UCSD-AML1 (cell line): ENCODE results near the gene IL1RAPL1.

Experiments
- DNase-seq: peaks from one replicate; lab custom pipeline; 2025; ENCODE audit not compliant: unreplicated experiment; lab: John Stamatoyannopoulos, UW

The IL1RAPL1 gene

DNA sequence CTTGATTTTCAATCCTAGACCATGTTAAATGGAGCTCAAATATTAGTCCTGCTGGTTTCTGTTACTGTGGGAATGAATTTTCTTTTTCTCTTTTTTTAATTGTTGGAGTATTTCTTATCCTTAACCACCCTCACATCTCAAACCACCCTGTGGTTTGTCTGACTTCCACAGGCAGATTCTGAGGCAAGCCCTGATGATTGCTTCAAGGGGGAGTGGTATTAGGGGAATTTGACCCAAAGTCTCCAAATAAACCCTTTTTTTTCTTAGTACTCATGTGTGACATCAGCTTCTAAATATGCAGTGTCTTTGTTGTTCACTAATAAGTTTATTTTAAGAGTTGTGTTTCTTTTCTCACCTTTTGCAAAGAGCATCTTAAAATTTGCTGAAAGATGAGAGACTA, 810.3 kb downstream of the IL1RAPL1 start:
- DNase-seq: no peak

DNA sequence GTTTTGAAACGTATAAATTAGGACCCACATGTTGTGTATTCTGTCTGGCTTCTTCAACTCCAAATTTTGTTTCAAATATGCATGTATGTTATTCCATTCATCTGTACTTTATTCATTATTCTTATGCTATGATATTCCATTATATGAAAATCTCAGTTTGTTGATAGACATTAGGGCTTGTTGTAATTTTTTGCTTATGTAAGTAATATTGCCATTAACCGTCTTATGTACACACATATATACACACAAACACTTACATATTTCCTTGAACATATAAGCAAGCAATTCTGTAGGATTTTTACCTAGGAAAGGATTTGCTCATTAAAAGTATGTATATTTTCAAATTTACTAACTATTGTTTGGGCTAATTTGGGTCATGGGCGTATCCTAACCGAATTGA, 820.1 kb downstream of the IL1RAPL1 start:
- DNase-seq: no peak

- no peak for DNase-seq
Observed at GRCh38 chrX:29419774-29420553, 832.7 kb downstream of the IL1RAPL1 start.

DNA sequence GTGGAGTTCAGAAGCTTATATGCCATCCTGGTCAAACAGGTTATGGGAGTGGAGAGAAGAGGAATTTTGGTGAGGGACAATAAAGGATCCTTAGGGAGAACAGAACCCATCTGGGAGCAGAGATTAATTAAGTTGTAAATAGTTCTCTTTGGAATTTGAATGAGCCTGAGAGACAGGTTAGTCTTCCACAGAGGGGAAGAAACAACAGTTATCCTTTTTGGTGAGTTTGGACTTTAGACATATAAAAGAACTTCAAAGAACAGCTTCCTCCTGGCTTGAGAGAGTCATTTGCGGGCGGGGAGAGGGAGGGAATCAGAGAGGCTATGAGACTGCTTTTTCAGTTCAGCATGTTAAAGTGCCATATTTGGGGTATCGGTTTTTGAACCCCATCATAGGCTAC, 834.8 kb downstream of the IL1RAPL1 start:
- no peak for DNase-seq

- no peak for DNase-seq
Observed at GRCh38 chrX:29431895-29432294, 844.6 kb downstream of the IL1RAPL1 start.

DNA sequence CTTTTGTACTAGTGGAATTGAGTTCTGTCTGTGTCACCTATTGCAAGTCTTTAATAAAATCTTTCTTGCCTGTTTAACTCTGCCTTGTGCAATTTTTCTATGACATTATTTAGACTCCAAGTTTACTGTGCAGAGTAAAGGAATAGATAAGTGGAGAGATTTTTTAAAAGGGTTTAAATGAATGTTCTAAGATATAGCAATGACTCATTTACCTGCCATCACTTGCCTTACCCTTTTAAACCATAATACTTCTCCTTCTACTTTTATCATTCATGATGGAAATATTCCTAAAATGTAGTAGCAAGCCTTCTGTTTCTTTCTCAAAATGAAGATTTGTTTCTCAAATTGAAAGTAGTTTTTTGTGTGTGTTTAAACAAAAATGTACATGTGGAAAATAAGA, 845.3 kb downstream of the IL1RAPL1 start:
- no peak for DNase-seq

DNA sequence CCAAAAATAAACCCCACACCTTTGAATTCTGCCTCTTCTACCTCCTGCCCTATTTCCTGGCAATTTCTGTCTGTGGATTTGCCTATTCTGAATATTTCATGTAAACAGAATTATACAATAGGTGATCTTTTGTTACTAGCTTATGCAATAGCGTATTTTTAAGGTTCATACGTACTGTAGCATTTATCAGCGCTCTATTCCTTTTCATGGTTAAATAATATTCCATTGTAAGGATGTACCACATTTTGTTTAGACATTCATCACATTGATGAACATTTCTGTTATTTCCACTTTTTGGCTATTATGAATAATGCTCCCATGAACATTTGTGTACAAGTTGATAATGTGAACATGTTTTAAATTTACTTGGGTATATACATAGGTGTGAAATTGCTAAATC, 847.7 kb downstream of the IL1RAPL1 start:
- no peak for DNase-seq

- no peak for DNase-seq
Observed at GRCh38 chrX:29435396-29435795, 848.1 kb downstream of the IL1RAPL1 start.

GRCh38 chrX:29447867-29448266, 860.6 kb downstream of the IL1RAPL1 start:
- DNase-seq: no peak

GRCh38 chrX:29453333-29453732, 866.1 kb downstream of the IL1RAPL1 start:
- DNase-seq: no peak

- no peak for DNase-seq
Observed at GRCh38 chrX:29455702-29456101, 868.5 kb downstream of the IL1RAPL1 start.

- no peak for DNase-seq
Observed at GRCh38 chrX:29461039-29461438, 873.8 kb downstream of the IL1RAPL1 start.

DNA sequence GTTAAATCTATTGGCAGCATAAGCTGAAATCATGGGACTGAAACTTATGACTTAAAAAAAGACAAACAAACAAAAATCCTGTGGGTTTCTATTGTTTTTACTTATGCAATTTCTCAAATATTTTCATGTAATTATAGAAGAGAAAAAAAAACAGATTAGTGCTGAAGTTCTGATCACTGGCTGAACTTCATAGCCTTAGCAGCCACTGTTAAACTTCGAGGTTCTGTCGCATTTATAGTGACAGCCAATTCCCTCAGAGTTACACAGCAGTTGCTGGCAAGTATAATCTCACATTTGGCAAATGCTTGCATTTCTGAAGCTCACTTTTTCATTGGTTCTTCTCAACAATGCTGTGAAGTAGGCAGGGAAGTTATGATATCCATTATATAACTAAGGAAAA, 879.2 kb downstream of the IL1RAPL1 start:
- DNase-seq: no peak

GRCh38 chrX:29468911-29469494, 881.8 kb downstream of the IL1RAPL1 start:
- DNase-seq: no peak

- DNase-seq: no peak
Observed at GRCh38 chrX:29470030-29470429, 882.8 kb downstream of the IL1RAPL1 start.

DNA sequence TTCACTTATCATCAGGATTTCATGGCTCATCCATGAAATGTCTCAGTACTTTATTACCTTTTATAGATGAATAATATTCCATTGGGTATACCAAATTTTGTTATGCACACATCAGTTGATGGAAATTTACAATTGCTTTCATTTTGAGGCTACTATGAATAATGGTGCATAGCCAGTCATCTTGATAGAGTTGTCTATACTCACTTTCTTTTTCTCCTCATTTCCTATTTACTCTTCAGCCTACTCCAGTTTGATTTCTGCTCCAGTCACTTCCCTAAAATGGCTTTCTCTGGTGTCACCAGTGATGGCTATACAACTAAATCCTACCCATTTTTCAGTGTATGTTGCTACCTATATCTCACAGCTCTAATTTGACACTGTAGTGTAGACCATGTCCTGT, 884.6 kb downstream of the IL1RAPL1 start:
- no peak for DNase-seq

DNA sequence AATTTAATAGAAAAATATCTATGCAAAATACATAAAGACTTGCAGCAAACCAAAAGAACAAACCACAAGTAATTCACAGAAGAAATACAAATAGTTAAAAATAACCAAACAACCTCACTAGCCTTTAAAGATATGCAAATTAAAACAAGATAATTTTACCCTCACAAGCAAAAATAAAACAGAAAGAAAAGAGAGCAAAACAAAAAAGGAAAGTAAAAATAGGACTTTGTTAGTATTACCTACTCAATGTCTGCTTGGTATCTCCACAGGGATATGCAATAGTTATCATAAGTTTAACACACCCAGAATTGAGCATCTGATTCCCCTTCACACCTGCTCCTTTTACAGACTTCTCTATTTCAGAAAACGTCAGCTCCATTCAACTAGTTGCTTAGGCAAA, 890.6 kb downstream of the IL1RAPL1 start:
- no peak for DNase-seq

DNA sequence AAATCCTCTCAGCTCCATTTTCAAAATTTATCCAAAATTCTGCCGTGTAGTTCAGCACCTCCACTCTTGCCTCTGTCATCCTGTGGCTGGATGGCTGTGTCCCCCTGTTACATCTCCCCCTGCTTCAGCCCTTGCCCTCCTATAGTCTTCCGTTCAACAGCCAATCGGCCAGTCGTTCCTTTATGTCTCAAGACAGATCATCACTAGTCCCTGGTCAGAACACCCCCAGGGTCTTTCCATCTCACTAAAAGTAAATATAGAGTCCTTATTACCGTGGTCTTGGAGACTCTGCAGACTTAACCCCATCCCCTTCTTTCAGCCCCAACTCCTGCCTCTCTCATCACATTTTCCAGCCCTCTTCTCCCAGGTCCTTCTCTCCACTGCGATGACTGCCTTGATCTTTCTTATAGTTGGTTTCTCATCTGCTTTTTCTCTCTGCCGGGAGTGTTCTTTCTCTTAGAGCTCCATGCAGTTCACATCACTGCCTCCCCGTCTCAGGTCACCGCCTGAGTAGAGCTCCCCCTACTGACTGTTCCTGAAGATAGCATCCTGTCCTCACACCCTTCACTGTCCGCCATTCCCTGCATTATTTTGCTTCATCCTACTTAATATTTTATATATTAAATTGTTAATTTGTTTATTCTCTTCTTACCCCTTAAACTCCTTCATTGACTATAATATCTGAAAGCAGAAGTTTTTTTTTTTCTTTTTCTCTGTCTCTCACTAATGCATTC, 891.3 kb downstream of the IL1RAPL1 start:
- peak; percentile 9 for DNase-seq

GRCh38 chrX:29487214-29487613, 900.0 kb downstream of the IL1RAPL1 start:
- DNase-seq: no peak

DNA sequence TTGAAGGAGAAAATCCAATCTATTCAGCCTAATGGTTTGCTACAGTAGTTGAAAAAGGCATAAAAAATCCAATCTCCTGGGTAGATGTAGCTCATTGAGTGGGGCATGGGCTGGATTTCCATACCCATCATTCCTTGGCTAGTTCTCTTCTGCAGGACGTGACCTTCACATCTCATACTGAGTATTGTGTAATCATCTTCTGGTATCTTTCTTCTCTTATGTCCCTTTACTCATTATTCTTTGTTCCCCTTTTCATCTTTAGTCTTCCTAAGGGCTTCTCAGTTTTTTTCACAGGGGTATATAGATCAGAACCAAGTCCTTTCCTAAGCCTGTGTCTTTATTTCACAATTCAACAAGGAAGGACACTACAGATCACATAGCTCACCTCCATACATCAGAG, 900.5 kb downstream of the IL1RAPL1 start:
- DNase-seq: no peak

GRCh38 chrX:29488919-29489318, 901.7 kb downstream of the IL1RAPL1 start:
- DNase-seq: no peak

DNA sequence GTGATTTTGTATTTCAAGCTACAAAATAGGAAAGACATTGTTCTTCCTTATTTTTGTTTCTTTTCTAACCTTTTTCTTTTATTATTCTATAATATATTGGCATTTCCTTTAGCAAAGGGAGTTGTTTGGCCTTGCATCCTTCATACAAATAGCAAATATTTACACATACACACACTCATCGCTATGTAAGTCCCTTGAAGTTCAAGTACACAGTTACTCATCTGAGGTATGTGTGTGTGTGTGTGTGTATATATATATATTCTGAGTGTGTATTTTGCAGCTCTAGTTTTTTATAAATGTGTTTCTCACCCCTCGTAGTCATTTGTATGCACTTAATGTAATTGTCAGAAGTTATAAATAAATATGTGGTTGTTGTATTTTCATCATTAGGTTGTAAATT, 903.4 kb downstream of the IL1RAPL1 start:
- DNase-seq: no peak
